ENCODE data around the gene PTGER2. TPM values are rescaled to one million over a fixed set of nuclear protein-coding genes. Genes with fewer than 3 reads are reported as not detected.
A peak's percentile ranks its signal among the peaks of the same experiment; 100 is the strongest.

The PTGER2 gene
- total RNA-seq, 1 donor from 2014 or later: 2.2 TPM

DNA sequence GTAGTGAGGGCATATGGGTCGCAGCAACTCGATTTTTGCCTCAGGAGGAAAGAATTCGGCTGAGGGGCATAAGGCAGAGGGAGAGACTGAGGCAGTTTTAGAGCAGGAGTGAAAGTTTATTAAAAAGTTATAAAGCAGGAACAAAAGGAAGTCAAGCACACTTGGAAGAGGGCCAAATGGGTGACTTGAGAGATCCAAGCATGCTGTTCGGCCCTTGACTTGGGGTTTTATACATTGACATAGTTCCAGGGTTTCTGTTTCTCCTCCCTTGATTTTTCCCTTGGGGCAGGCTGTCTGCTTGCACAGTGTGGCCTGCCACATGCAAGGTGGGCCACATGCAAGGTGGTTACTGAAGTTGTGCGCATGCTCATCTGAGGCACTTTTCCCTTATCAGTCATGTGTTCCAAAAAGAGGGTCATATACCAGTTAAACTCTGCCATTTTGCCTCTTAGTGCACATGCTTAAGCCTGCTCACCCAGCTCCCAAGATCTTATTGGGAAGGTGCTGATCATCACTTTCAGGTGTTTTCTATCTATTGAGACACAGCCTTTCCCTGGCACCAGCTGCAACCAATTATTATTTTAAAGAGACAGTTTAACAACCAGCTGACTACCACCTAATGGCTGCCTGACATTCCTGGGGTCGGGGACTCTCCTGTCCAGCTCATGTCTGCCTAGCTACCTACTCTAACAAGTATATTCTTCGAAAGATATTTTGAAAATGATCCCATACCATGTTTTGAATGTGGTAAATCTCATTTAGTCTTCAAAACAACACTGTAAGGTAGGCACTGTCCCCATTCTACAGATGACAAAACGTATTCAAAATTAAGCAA, 19.9 kb downstream of the PTGER2 start:
- no peak overlapping the region for H3K4me3 ChIP-seq (ENCODE audit: low read depth, low read length)
- no peak for DNase-seq (ENCODE audit: low read depth)
- TF ChIP-seq, protein P1, sequence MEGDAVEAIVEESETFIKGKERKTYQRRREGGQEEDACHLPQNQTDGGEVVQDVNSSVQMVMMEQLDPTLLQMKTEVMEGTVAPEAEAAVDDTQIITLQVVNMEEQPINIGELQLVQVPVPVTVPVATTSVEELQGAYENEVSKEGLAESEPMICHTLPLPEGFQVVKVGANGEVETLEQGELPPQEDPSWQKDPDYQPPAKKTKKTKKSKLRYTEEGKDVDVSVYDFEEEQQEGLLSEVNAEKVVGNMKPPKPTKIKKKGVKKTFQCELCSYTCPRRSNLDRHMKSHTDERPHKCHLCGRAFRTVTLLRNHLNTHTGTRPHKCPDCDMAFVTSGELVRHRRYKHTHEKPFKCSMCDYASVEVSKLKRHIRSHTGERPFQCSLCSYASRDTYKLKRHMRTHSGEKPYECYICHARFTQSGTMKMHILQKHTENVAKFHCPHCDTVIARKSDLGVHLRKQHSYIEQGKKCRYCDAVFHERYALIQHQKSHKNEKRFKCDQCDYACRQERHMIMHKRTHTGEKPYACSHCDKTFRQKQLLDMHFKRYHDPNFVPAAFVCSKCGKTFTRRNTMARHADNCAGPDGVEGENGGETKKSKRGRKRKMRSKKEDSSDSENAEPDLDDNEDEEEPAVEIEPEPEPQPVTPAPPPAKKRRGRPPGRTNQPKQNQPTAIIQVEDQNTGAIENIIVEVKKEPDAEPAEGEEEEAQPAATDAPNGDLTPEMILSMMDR (conservative IDR thresholded peaks at IDR 0.05; ENCODE audit: low read depth, low read length): no peak

DNA sequence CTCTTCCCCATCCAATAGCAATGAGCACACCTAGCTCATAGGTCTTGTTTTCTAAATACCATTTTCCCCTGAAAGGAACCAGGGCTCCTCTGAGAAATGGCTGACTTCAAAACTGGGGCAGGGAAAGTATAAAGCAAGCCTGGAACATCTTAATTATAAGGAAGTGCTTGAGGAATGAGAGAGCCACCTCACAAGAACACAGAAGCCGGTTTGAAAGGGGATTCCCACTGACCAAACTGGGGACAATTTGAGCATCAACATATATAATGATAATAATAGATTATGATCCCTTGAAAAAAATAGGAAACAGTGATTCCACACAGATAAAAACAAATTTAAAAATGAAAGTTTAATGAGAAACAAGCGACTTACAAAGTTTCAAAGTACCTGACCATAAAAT, 22.1 kb downstream of the PTGER2 start:
- TF ChIP-seq, protein P1 (conservative IDR thresholded peaks at IDR 0.05; ENCODE audit: low read depth, low read length): no peak
- H3K4me3 ChIP-seq (ENCODE audit: low read depth, low read length): no peak overlapping the region
- no peak for DNase-seq (ENCODE audit: low read depth)

DNA sequence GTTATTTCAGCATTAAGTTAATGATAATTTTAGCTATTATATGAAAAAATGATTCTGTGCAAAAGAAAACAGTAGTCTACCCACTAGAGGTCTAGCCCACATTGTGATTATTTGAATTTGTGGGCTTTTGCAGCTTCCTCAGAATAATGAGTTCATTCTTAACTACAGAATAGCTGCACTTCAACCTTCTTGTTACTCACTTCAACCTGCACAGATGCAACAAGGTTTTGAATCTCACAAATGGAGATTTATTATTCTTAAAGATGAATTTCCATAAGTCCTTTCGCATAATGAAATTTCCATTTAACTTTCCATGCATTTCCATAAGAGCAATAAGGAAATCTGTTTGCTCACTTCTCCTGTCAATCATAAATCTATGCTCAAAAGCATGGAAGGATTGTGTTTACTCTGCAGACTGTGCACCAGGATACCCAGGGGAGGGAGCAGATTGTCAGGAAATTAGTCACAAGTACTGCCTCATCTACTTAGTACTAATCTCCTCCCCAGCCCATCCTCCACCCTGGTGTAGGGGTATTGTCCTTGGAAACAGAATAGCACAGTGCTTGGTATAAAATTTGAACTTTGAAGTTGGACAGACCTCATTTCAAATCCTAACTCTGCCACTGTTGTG, 24.1 kb downstream of the PTGER2 start:
- peak; percentile 85 for DNase-seq (ENCODE audit: low read depth)
- TF ChIP-seq, protein P1 (conservative IDR thresholded peaks at IDR 0.05; ENCODE audit: low read depth, low read length): no peak
- no peak overlapping the region for H3K4me3 ChIP-seq (ENCODE audit: low read depth, low read length)

DNA sequence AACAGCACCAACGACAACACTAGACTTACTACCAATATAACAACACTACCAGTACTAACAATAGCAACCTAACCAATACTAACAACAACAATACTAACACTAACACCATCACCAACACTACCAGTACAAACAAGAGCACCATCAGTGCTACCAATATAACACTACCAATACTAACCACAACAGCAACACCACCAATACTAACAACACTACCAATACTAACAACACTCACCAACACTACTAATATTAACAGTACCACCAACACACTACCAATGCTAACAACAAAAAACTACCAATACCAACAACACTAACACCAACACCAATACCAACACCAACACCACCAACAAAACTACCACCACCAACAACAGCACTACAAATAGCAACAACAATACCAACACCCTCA, 25.1 kb downstream of the PTGER2 start:
- no peak for DNase-seq (ENCODE audit: low read depth)
- no peak overlapping the region for H3K4me3 ChIP-seq (ENCODE audit: low read depth, low read length)
- TF ChIP-seq, protein P1 (conservative IDR thresholded peaks at IDR 0.05; ENCODE audit: low read depth, low read length): no peak

GRCh38 chr14:52342849-52343596, 28.9 kb downstream of the PTGER2 start:
- TF ChIP-seq, protein P1 (conservative IDR thresholded peaks at IDR 0.05; ENCODE audit: low read depth, low read length): no peak
- no peak for DNase-seq (ENCODE audit: low read depth)
- no peak overlapping the region for H3K4me3 ChIP-seq (ENCODE audit: low read depth, low read length)

DNA sequence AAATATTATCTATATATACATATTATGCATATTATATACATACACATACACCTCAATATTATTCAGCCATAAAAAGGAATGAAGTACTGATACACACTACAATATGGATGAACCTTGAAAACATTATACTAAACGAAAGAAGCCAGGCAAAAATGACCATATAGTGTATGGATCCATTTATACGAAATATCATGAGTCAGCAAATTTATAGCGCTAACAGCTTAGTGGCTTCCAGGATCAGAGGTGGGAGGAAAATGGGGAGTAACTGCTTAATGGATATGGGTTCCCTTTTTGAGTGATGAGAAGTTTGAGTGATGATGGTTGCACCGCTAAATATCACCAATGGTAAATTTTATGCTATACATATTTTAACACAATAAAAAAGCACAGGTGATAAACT, 32.7 kb downstream of the PTGER2 start:
- DNase-seq (ENCODE audit: low read depth): no peak
- TF ChIP-seq, protein P1 (conservative IDR thresholded peaks at IDR 0.05; ENCODE audit: low read depth, low read length): no peak
- no peak overlapping the region for H3K4me3 ChIP-seq (ENCODE audit: low read depth, low read length)
